GM12875 (cell line): Measurements from ENCODE around the gene SLC27A2.
A peak's percentile ranks its signal among the peaks of the same experiment; 100 is the strongest.

Experiments used
- H3K4me3 ChIP-seq: one replicate; pipeline ENCODE4 v1.5.1; 2011; ENCODE audit warnings: low read depth, low read length, control low read depth
- CTCF ChIP-seq: IDR thresholded peaks from 2 replicates; pipeline ENCODE4 v1.5.1; 2011; ENCODE audit warnings: low read depth, mild to moderate bottlenecking, control low read depth, inconsistent platforms, low read length, moderate library complexity, borderline replicate concordance; ENCODE audit not compliant: insufficient read depth

Gene SLC27A2

GRCh38 chr15:50252556-50252955 is 70.6 kb downstream of the SLC27A2 start:
- TF ChIP-seq CTCF = no peak
- no peak overlapping the region for H3K4me3 ChIP-seq

- no peak for TF ChIP-seq CTCF
- no peak overlapping the region for H3K4me3 ChIP-seq
Observed at GRCh38 chr15:50256188-50257041, 74.4 kb downstream of the SLC27A2 start.

- TF ChIP-seq CTCF = no peak
Observed at GRCh38 chr15:50257332-50257731, 75.3 kb downstream of the SLC27A2 start.

GRCh38 chr15:50257924-50258323 is 75.9 kb downstream of the SLC27A2 start:
- no peak overlapping the region for H3K4me3 ChIP-seq

More at GRCh38 chr15:50257332-50257731, 75.3 kb downstream of the SLC27A2 start:
- H3K4me3 ChIP-seq = no peak overlapping the region

GRCh38 chr15:50259276-50259675 is 77.3 kb downstream of the SLC27A2 start:
- no peak overlapping the region for H3K4me3 ChIP-seq
- TF ChIP-seq CTCF = no peak

More at GRCh38 chr15:50257924-50258323, 75.9 kb downstream of the SLC27A2 start:
- TF ChIP-seq CTCF = no peak

- H3K4me3 ChIP-seq = no peak overlapping the region
- no peak for TF ChIP-seq CTCF
Observed at GRCh38 chr15:50260969-50261496, 79.0 kb downstream of the SLC27A2 start.

GRCh38 chr15:50261981-50262380 is 80.0 kb downstream of the SLC27A2 start:
- no peak overlapping the region for H3K4me3 ChIP-seq
- peak; percentile 39; the same call in 1 of the 2 replicates for TF ChIP-seq CTCF
